ENCODE measurements around the gene ITPR2.
"Not testable (repeated sequence)": the region's sequence is repeated elsewhere in the genome, so short reads cannot be mapped to it uniquely, and the experiment has no call there.

The ITPR2 gene

DNA sequence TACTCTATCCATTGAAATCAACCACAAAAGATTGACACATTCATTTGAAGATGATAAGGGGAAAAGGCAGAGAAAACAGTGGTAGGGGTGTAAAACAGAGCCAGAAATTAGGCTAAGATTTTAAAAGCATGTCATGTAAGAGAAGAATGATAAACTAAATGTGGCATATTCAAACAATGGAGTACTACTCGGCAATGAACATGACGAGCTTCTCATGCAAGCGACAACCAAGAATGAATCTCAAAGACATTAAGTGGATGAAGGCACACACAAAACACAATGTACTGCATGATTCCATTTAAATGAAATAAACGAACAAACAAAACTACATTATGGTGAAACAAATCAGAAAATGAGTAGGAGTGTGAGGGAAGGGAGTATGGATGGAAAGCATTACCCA lies 134.8 kb downstream of the ITPR2 start:
- no peak for DNase-seq

GRCh38 chr12:26697217-26697616 lies 135.8 kb downstream of the ITPR2 start:
- DNase-seq = no peak

DNA sequence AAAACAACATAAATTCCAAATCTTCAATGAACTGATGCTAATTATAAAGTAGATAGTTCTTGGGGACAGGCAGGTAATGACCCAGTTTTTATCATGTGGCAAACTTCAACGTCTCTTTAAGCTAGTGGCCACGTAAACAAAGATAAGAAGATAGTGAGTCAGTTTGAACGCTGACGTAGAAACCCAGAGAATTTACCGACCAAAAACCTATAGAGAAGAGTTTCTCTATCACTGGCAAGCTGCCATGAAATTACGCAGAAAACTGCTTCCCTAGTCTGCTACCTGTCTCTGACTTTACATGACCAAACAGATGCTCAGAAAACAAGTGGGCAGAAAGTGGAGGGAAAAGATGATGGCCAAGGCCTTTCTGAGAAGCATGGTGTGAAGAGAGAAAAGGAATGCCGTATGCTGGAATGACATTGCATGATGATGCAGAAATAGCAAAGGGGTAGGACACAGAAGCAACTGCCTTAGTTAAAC lies 136.3 kb downstream of the ITPR2 start:
- no peak for DNase-seq

GRCh38 chr12:26696048-26696612 lies 136.9 kb downstream of the ITPR2 start:
- DNase-seq = no peak

DNA sequence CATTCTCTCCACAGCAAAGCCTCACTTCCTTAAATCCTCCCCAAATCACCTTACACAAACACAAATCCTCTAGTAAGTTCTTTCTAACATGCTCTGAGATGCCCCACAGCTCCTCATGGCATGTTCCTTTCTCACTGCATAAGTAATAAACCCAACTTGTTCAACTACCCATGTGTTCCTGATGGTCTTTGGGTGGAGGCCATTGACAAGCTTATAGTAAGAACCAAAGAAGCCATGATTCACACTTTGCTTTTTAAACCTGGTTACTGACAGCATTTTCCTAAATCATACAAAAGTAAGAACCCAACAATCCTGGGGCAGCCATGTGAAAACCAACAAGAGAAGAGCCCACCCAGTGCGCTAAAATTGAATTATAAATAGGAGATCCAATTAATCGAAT lies 138.6 kb downstream of the ITPR2 start:
- DNase-seq = no peak

DNA sequence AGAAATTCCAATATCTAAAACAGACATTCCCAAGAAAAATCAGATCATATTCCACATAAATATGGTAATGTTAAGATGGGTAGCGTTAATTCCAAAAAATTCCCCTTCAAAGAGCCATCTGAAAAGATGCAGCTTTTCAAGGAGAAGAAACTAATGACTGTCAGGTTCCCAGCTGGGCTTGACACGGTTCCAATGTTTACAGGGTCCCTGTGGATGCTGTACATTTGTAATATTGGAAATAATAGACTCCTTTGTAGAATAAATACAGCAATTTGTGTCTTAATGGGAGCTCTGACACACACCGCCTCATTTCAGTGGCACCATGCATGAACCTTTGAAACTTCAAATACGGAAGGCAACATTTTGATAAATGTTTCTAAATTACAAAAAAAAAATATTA lies 140.6 kb downstream of the ITPR2 start:
- DNase-seq = peak; percentile 73 to 86

DNA sequence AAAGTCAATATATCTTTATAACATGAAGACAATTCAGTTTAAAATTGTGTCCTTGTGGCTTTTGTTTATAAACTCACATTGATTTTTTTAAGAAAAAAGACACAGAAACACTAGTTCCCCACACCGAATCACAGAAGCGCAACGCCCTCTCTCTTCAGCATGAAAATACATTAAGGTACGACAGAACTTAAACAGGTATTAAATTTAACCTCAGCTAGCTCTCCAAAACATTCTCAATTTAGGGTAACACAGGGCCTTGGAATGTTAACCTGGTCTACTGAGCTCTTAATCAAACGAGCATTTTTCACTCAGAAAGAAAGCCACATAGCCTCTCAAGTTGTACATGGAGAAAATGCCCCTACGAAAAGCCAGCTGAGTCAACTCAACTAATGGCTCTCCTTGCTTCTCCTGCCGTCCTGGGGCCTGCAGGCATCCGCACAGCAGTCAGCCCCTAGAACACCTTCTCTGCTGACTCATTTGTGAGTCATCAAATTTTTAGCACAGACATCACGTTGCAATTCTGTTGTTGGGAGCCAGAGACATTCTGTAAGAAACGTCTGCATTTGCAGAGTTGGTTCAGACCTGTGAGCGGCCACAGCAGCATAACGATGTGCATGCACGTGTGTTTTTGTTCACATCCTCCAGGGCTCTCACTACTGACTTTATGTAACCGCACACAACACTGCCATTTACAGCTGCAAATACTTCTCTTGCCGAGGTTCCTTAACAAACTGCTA lies 141.6 kb downstream of the ITPR2 start:
- peak; percentile 44 to 64 for DNase-seq

DNA sequence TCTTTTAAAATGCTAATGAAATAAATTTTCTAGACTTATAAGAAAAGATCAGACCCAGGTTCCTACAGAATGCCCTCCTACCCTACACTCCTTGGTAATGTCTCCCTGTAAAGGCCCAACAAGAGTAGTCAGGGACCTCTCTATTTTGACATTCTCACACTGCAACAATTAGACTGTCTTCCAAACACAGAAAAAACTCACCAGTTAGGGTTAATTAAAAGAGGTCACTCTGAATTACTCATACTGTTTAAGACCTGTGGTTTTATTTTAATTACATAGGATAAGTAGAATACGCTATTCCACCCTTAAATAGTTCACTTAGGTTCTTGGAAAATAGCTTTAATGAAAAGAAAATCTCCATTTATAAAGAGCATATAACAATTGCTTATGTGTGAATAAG lies 142.4 kb downstream of the ITPR2 start:
- no peak for DNase-seq

DNA sequence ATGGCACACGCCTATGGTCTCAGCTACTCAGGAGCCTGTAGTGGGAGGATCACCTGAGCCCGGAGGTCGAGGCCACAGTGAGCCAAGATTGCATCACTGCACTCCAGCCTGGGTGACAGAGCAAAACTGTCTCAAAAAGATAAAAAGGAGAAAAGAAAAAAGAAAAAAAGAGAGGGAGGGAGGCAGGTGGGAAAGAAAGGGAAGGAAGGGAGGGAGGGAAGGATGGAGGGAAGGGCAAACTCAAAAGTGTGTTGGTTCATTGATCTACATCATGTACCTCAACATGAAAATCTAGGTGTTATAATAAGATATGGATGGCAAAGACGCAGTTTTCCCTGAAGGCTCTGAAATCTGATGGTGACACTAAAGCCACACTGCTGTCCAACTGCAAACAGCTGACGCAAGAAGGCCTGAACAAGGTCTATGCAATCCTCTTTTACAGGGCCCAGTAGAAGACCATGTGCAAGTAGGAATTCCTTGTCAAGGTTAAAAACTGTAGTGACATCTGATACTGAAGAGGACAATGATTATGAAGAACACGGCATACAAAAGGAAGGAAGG lies 143.6 kb downstream of the ITPR2 start:
- DNase-seq = no peak

- DNase-seq = no peak
Observed at GRCh38 chr12:26688344-26688904, 144.6 kb downstream of the ITPR2 start.

DNA sequence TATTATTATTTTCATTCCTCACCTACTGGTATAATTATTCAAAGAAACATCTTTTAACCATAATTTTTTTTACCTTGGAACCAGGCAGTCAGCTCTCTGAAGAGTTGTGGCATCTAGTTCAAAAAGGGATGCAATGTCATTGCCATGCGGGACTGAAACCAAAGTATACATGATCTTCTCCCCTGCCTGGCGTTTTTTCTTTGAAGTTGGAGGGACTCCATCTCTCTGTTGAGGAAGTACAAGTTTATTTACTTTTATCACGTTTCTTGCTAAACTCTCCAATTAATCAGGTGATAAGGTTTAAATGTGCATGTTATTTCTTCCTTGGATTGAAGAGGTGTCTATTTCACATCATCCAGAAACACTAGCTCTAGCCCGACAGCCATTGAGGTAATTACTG lies 146.6 kb downstream of the ITPR2 start:
- DNase-seq = no peak

- no peak for DNase-seq
Observed at GRCh38 chr12:26684101-26684500, 148.9 kb downstream of the ITPR2 start.

GRCh38 chr12:26683443-26683842 lies 149.6 kb downstream of the ITPR2 start:
- no peak for DNase-seq

DNA sequence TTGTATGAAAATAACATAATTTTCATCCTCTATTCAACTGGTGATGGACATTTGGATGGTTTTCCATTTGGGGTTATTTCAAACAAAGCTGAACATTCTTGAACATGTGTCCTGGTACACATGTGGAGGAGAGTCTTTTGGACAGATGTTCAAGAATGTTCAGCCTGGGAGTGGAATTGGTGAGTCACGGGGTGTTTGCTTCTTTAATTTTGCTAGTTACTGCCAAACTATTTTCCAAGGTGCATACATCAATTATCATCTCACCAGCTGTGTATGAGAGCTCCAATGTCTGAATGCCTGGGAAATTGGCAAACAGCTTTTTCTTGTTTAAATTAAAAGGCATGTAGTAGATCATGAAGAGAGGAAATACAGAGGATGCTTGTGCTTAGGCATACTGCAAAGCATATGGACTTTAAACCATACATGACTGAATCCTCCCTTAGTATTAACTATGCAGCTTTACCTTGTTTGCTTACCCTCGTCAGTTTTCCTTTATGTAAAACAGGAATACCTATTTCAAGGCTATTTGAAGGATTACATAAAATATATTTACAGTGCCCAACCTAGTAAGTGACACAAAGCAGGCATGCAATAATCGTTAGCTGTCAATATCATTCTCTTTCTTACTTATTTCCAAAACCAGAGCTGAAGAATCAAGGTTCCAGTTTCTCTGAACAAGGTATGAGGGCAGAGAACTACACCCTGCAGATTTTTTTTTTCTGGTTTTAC lies 152.1 kb downstream of the ITPR2 start:
- DNase-seq = no peak

DNA sequence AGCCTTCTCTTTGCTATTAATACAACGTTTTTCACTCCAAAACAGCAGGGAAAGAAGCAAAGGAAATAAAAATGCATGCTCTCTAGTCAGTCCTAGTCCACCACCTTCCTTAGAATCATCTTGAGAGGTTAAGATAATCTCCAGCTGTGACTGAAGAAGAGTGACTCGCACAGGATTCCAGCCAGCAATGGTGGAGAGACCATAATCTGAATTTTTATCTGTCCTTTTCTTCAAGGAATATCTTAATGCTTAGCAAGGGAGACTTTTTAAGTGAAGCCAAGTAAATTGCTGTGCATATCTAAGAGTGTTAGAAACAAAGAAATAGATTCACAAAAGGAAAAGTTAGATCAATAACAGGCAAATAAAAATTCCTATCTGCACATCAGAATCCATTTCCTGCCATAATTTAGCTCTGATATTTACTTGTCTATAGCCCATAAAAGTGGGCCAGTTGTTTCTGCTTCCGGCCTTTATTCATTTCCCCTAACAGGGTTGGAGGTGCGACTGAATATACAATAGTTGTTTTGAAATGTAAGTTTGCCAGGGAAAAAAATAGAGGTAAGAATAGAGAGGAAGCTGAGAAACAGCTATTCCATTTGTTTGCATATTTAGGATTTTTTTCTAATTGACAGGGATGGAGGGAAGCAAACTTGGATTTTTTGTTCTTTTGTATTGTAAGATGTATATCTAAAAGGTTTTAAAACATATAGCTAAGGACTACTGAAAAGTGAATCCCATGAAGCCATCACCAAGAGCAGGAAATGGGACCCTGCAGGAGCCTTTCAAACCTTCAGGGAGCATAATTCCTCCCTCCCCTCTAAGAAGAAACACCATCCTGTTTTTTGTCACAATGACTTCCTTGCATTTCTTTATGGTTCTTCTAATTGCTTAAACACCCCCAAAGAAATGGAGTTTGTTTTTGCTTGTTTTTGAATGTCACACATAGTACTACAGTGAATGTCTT lies 154.0 kb downstream of the ITPR2 start:
- DNase-seq = peak in 1 of 2 experiments; percentile 9

GRCh38 chr12:26671487-26671886 lies 161.5 kb downstream of the ITPR2 start:
- DNase-seq = not testable (repeated sequence)

- DNase-seq = no peak
Observed at GRCh38 chr12:26668847-26669246, 164.1 kb downstream of the ITPR2 start.

DNA sequence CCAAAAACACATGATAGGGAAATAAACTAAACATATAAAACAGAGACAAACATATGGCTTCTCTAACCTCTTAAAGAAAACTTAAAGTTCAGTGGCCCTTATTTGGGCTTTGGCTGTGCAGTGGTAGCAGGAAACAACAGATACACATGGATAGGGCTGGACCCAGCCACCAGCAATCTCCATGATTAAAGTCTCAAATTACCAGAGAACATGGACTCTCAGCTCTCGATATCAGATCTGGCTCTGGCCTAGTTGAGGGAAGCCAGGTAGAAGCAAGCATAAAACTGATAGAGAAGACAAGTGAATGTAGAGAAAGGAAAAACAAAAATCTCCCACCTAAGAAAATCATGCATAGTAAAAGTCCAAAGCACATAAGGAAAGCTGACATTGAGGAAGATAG lies 164.8 kb downstream of the ITPR2 start:
- no peak for DNase-seq

GRCh38 chr12:26666286-26666685 lies 166.7 kb downstream of the ITPR2 start:
- DNase-seq = no peak

GRCh38 chr12:26661399-26661798 lies 171.6 kb downstream of the ITPR2 start:
- DNase-seq = no peak

DNA sequence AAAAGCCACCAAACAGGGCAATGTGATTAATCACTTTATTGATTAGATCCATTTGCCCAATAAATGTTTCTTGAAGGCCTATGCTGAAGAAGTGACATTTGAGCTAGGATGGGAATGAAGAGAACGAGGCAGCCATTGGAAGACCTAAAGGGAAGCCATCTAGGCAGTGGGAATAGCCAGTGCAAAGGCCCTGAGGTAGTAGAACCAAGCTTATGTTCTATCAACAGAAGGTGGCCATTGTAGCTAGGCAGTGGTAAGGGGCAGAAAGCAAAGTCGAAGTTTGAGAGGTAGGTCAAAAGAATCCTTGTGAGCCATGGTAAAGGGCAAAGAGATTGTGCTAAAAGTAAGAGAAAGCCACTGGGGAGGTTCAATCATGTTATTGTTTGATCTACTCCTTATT lies 173.1 kb downstream of the ITPR2 start:
- DNase-seq = no peak

GRCh38 chr12:26658991-26659390 lies 174.0 kb downstream of the ITPR2 start:
- no peak for DNase-seq
